Endothelial cell of umbilical vein (primary cell): ENCODE measurements around the gene SPECC1L. TPM values are rescaled to one million over a fixed set of nuclear protein-coding genes. Genes with fewer than 3 reads are reported as not detected.

ENCODE experiments used
- BruUV-seq: library from RNA; stranded (reverse); fragments of 400-500 nt; replicated peaks from 2 replicates; lab custom pipeline; 2021; lab: Mats Ljungman, UMichigan
- CTCF ChIA-PET: fragments of 300-600, 350-600 bp; sonication (Branson Sonifier 250); formaldehyde crosslinking; loops from one replicate; lab custom pipeline; 2021; ENCODE audit warnings: antibody characterized with exemption, inconsistent platforms; lab: Charles Lee
- POLR2A ChIA-PET: fragments of 300-600, 350-600 bp; sonication (Branson Sonifier 250); formaldehyde crosslinking; loops from one replicate; lab custom pipeline; 2021; ENCODE audit warnings: antibody characterized with exemption, inconsistent platforms; lab: Charles Lee
- DNase-seq: peaks from one replicate; pipeline ENCODE4 v3.0.0-alpha.2; 2011; ENCODE audit warnings: low read depth, low spot score
- FAIRE-seq: peaks from 2 replicates; lab custom pipeline; 2011; peaks lifted over from hg19 to GRCh38; lab: Jason Lieb, UNC
- H2AFZ ChIP-seq: 2 replicates; pipeline ENCODE4 v1.6.0; 2012; ENCODE audit warnings: low read depth, low read length, control low read depth, inconsistent platforms
- H3K27ac ChIP-seq: 2 replicates; pipeline ENCODE4 v1.5.1; 2011; ENCODE audit warnings: low read depth, mild to moderate bottlenecking, control low read depth, low read length, moderate library complexity; ENCODE audit not compliant: insufficient read depth
- H3K27me3 ChIP-seq, 2 experiments: 2 replicates each; pipeline versions ENCODE4 v1.6.0 to v1.6.1; 2011; ENCODE audit warnings: low read length in 2 of 2, mixed read lengths in 1 of 2; ENCODE audit not compliant: control insufficient read depth in 2 of 2, insufficient read depth in 2 of 2
- H3K36me3 ChIP-seq, 2 experiments: 2 replicates in 1 of 2; 3 replicates in 1 of 2; pipeline ENCODE4 v1.5.1; 2011; ENCODE audit warnings: low read length in 2 of 2, mild to moderate bottlenecking in 1 of 2, moderate library complexity in 1 of 2; ENCODE audit not compliant: control insufficient read depth in 2 of 2, insufficient read depth in 2 of 2; ENCODE audit errors: extremely low read depth in 1 of 2
- H3K4me1 ChIP-seq: 3 replicates; pipeline ENCODE4 v1.5.1; 2011; ENCODE audit warnings: mild to moderate bottlenecking, low read length; ENCODE audit not compliant: control insufficient read depth, insufficient read depth; ENCODE audit errors: extremely low read depth
- H3K4me2 ChIP-seq: 2 replicates; pipeline ENCODE4 v1.6.1; 2011; ENCODE audit warnings: low read length, control low read depth, mixed read lengths; ENCODE audit not compliant: insufficient read depth
- H3K4me3 ChIP-seq, 3 experiments: fragments of 200-600 bp in 1 of 3; sonication (generic), shearing (Covaris generic) in 1 of 3; replicated peaks in 1 of 3; 2 replicates each; pipeline ENCODE4 v1.5.1; 2011 to 2016; ENCODE audit warnings: control low read depth in 3 of 3, low read length in 3 of 3, mild to moderate bottlenecking in 2 of 3, inconsistent platforms in 1 of 3, low read depth in 1 of 3, moderate library complexity in 1 of 3; ENCODE audit not compliant: insufficient read depth in 1 of 3
- H3K79me2 ChIP-seq: 2 replicates; pipeline ENCODE4 v1.6.0; 2012; ENCODE audit warnings: low read length, inconsistent platforms; ENCODE audit not compliant: control insufficient read depth, insufficient read depth
- H3K9ac ChIP-seq: replicated peaks from 2 replicates; pipeline ENCODE3; 2011; ENCODE audit warnings: low read length, control low read depth; ENCODE audit not compliant: insufficient read depth; ENCODE audit errors: extremely low read depth
- H3K9me1 ChIP-seq: replicated peaks from 3 replicates; pipeline ENCODE4 v1.6.0; 2011; ENCODE audit warnings: mild to moderate bottlenecking, low read length; ENCODE audit not compliant: control insufficient read depth, insufficient read depth; ENCODE audit errors: extremely low read depth
- H3K9me3 ChIP-seq: replicated peaks from 2 replicates; pipeline ENCODE4 v1.5.1; 2012; ENCODE audit warnings: low read length, inconsistent platforms; ENCODE audit not compliant: control insufficient read depth, insufficient read depth
- H4K20me1 ChIP-seq: replicated peaks from 2 replicates; pipeline ENCODE3; 2011; ENCODE audit warnings: mild to moderate bottlenecking, low read length; ENCODE audit not compliant: control insufficient read depth, insufficient read depth; ENCODE audit errors: extremely low read depth
- EZH2 ChIP-seq: IDR thresholded peaks from 2 replicates; pipeline ENCODE4 v1.6.1; 2012; ENCODE audit warnings: borderline replicate concordance, low read depth, mild to moderate bottlenecking, moderate library complexity, low read length, inconsistent platforms; ENCODE audit not compliant: severe bottlenecking
- FOS ChIP-seq: IDR thresholded peaks from 2 replicates; pipeline ENCODE4 v1.6.1; 2011; ENCODE audit warnings: mild to moderate bottlenecking, low read length, moderate library complexity, borderline replicate concordance; ENCODE audit not compliant: insufficient read depth
- GATA2 ChIP-seq: IDR thresholded peaks from 2 replicates; pipeline ENCODE4 v1.7.0; 2011; ENCODE audit warnings: low read depth, mild to moderate bottlenecking, moderate library complexity, mixed read lengths, low read length; ENCODE audit not compliant: insufficient read length, insufficient read depth
- JUN ChIP-seq: IDR thresholded peaks from 2 replicates; pipeline ENCODE4 v1.6.1; 2011; ENCODE audit warnings: borderline replicate concordance, low read depth; ENCODE audit not compliant: insufficient read length, insufficient read depth
- MYC ChIP-seq: IDR thresholded peaks from one replicate; pipeline ENCODE4 v1.6.1; 2011; ENCODE audit warnings: mild to moderate bottlenecking, low read depth, low read length
- POLR2A ChIP-seq: IDR thresholded peaks from 2 replicates; pipeline ENCODE4 v1.6.1; 2012; ENCODE audit warnings: low read depth, mild to moderate bottlenecking, control low read depth, low read length
- POLR2AphosphoS5 ChIP-seq: IDR thresholded peaks from 2 replicates; pipeline ENCODE4 v1.6.1; 2012; ENCODE audit warnings: low read depth, mild to moderate bottlenecking, control low read depth, low read length, moderate library complexity; ENCODE audit not compliant: insufficient read depth
- dilution Hi-C: fragments of 300-500 bp; cut with MboI; formaldehyde crosslinking; loops from one replicate; pipeline ENCODE4 v1.15.0; 2019; ENCODE audit warnings: low sequenced_read_pairs; ENCODE audit not compliant: extremely low pct_ligation_motif_present
- intact Hi-C: fragments of 100-400 bp; cut with micrococcal nuclease; formaldehyde crosslinking; loops from one replicate; pipeline ENCODE4 v1.10.0; 2022
- polyA plus RNA-seq, 4 experiments: library from polyadenylated mRNA; depleted of rRNA in 3 of 4; stranded (reverse) in 3 of 4; unstranded in 1 of 4; fragments of >200 nt; gene quantifications; 2 replicates each; pipeline versions ENCODE4 v1.2.1 to v1.2.3, GENCODE V29; 2011 to 2012; ENCODE audit warnings: missing spikeins in 1 of 4
- total RNA-seq: library from RNA; stranded (reverse); gene quantifications from 2 replicates; pipeline ENCODE4 v1.2.3, GENCODE V29; 2021
- TF ChIP-seq, protein P1 (sequence below), 2 donors: IDR thresholded peaks; 1 replicate in 1 of 2; 2 replicates in 1 of 2; pipeline ENCODE4 v1.5.1; 2011; ENCODE audit warnings: low read length in 2 of 2, mild to moderate bottlenecking in 2 of 2, moderate library complexity in 2 of 2, control low read depth in 1 of 2, inconsistent platforms in 1 of 2, low read depth in 1 of 2; ENCODE audit not compliant: insufficient read depth in 1 of 2; ENCODE audit errors: extremely low read depth in 1 of 2
- TF ChIP-seq, protein P2 (sequence below): IDR thresholded peaks from 2 replicates; pipeline ENCODE4 v1.6.1; 2011; ENCODE audit not compliant: insufficient read depth, insufficient read length

The SPECC1L gene
- total and polyA plus RNA-seq, 2 donors (not counting 3 experiments of a cell fraction or from before 2014, with no cell fraction given), result 22.8 to 79.3 TPM

GRCh38 chr22:24416611-24417010 lies 146.0 kb downstream of the SPECC1L start:
- intact Hi-C loops, result no loop called here
- ChIA-PET CTCF (interaction anchor here (1.0 to 2.0 kb wide), 3 partner anchors 86 to 105 kb away, joined by 3 to 5 read pairs (median 4); no protein-coding TSS in a partner anchor), POLR2A (no interaction called here)
- no peak for DNase-seq
- H3K27ac ChIP-seq, result no peak overlapping the region
- no peak overlapping the region for H3K9ac ChIP-seq
- H3K4me2 ChIP-seq, result no peak overlapping the region
- dilution Hi-C loops, result no loop called here
- H4K20me1 ChIP-seq, result no peaks in the 10 kb centered on the region
- FAIRE-seq, result no peak
- no peak overlapping the region for H2AFZ ChIP-seq
- BruUV-seq, result TSS peak; percentile 23
- no peak for TF ChIP-seq MYC
- no peaks in the 10 kb centered on the region for H3K9me3 ChIP-seq
- no peaks in the 10 kb centered on the region for H3K27me3 ChIP-seq
- peaks cover 0 to 17% of the 10 kb centered on the region in 2 experiments for H3K36me3 ChIP-seq
- no peaks in the 10 kb centered on the region for H3K79me2 ChIP-seq
- H3K4me1 ChIP-seq, result peaks cover 28% of the 10 kb centered on the region
- H3K9me1 ChIP-seq, result no peaks in the 10 kb centered on the region
- H3K4me3 ChIP-seq, result no peak overlapping the region

- Histone ChIP-seq H3K79me2 (no peaks in the 10 kb centered on the region), H3K27me3 (no peaks in the 10 kb centered on the region), H3K4me1 (peaks cover 28% of the 10 kb centered on the region), H2AFZ (no peak overlapping the region), H3K9me3 (no peaks in the 10 kb centered on the region), H3K36me3 (peaks cover 0 to 15% of the 10 kb centered on the region in 2 experiments), H3K4me3 (no peak overlapping the region), H4K20me1 (no peaks in the 10 kb centered on the region), H3K4me2 (no peak overlapping the region), H3K9ac (no peak overlapping the region), H3K9me1 (no peaks in the 10 kb centered on the region), H3K27ac (no peak overlapping the region)
- intact Hi-C loops, result no loop called here
- ChIA-PET CTCF (interaction anchor here (1.0 to 1.4 kb wide), 2 partner anchors 85 to 105 kb away, joined by 3 to 4 read pairs; no protein-coding TSS in a partner anchor), POLR2A (no interaction called here)
- DNase-seq, result no peak
- no peak for FAIRE-seq
- no TSS peak for BruUV-seq
- dilution Hi-C loops, result no loop called here
- TF ChIP-seq POLR2A (no peak), EZH2 (no peak), MYC (no peak), JUN (no peak), GATA2 (no peak), FOS (no peak), POLR2AphosphoS5 (no peak)
- TF ChIP-seq, protein P1, sequence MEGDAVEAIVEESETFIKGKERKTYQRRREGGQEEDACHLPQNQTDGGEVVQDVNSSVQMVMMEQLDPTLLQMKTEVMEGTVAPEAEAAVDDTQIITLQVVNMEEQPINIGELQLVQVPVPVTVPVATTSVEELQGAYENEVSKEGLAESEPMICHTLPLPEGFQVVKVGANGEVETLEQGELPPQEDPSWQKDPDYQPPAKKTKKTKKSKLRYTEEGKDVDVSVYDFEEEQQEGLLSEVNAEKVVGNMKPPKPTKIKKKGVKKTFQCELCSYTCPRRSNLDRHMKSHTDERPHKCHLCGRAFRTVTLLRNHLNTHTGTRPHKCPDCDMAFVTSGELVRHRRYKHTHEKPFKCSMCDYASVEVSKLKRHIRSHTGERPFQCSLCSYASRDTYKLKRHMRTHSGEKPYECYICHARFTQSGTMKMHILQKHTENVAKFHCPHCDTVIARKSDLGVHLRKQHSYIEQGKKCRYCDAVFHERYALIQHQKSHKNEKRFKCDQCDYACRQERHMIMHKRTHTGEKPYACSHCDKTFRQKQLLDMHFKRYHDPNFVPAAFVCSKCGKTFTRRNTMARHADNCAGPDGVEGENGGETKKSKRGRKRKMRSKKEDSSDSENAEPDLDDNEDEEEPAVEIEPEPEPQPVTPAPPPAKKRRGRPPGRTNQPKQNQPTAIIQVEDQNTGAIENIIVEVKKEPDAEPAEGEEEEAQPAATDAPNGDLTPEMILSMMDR (IDR thresholded peaks at IDR 0.05; ENCODE audit: extremely low read depth in 1 of 2, insufficient read depth in 1 of 2, low read depth in 1 of 2, low read length in 2 of 2), result no peak
- TF ChIP-seq, protein P2, sequence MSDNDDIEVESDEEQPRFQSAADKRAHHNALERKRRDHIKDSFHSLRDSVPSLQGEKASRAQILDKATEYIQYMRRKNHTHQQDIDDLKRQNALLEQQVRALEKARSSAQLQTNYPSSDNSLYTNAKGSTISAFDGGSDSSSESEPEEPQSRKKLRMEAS, result no peak
Measured at GRCh38 chr22:24417200-24417599, 146.6 kb downstream of the SPECC1L start.
